HG03066 (cell line): ENCODE data around the gene CCDC33.

Source experiments
- ATAC-seq: cut with Tn5 transposase; IDR thresholded peaks from one replicate; pipeline ENCODE4 v1.9.1; 2021; ENCODE audit warnings: low read depth; ENCODE audit not compliant: unreplicated experiment

Gene CCDC33

GRCh38 chr15:74235962-74236361 is at the start of gene CCDC33:
CCDC33 (plus strand) TSS chr15:74236326; CDS start chr15:74236720, 394 bp downstream.
- ATAC-seq = no peak

- no peak for ATAC-seq
These were observed 47.9 kb upstream of the CCDC33 start for GRCh38 chr15:74188216-74188615.

- no peak for ATAC-seq
These were observed 44.3 kb upstream of the CCDC33 start for GRCh38 chr15:74191798-74192197.

GRCh38 chr15:74192751-74193150 is 43.4 kb upstream of the CCDC33 start:
- no peak for ATAC-seq

- ATAC-seq = no peak
These were observed 42.8 kb upstream of the CCDC33 start for GRCh38 chr15:74193299-74193718.

GRCh38 chr15:74193905-74194304 is 42.2 kb upstream of the CCDC33 start:
- no peak for ATAC-seq

GRCh38 chr15:74194572-74195559 is 41.3 kb upstream of the CCDC33 start:
- no peak for ATAC-seq

- ATAC-seq = no peak
These were observed 40.0 kb upstream of the CCDC33 start for GRCh38 chr15:74196175-74196574.

- no peak for ATAC-seq
These were observed 38.8 kb upstream of the CCDC33 start for GRCh38 chr15:74197176-74197965.

- no peak for ATAC-seq
These were observed 36.9 kb upstream of the CCDC33 start for GRCh38 chr15:74199297-74199652.

GRCh38 chr15:74200412-74200815 is 35.7 kb upstream of the CCDC33 start:
- ATAC-seq = no peak

GRCh38 chr15:74200871-74201419 is 35.2 kb upstream of the CCDC33 start:
- no peak for ATAC-seq

- no peak for ATAC-seq
These were observed 34.3 kb upstream of the CCDC33 start for GRCh38 chr15:74201710-74202420.

GRCh38 chr15:74202452-74203401 is 33.4 kb upstream of the CCDC33 start, which contains the start of gene STRA6:
STRA6 (minus strand) TSS chr15:74202787; CDS start chr15:74202267, 520 bp downstream.
- ATAC-seq = no peak

- no peak for ATAC-seq
These were observed 32.2 kb upstream of the CCDC33 start for GRCh38 chr15:74203914-74204431.

GRCh38 chr15:74205582-74205947 is 30.6 kb upstream of the CCDC33 start:
- no peak for ATAC-seq

GRCh38 chr15:74206801-74207281 is 29.3 kb upstream of the CCDC33 start:
- ATAC-seq = no peak

GRCh38 chr15:74207652-74208440 is 28.3 kb upstream of the CCDC33 start:
- ATAC-seq = no peak
